ENCODE data around the gene ADAMTSL4.

The ADAMTSL4 gene

DNA sequence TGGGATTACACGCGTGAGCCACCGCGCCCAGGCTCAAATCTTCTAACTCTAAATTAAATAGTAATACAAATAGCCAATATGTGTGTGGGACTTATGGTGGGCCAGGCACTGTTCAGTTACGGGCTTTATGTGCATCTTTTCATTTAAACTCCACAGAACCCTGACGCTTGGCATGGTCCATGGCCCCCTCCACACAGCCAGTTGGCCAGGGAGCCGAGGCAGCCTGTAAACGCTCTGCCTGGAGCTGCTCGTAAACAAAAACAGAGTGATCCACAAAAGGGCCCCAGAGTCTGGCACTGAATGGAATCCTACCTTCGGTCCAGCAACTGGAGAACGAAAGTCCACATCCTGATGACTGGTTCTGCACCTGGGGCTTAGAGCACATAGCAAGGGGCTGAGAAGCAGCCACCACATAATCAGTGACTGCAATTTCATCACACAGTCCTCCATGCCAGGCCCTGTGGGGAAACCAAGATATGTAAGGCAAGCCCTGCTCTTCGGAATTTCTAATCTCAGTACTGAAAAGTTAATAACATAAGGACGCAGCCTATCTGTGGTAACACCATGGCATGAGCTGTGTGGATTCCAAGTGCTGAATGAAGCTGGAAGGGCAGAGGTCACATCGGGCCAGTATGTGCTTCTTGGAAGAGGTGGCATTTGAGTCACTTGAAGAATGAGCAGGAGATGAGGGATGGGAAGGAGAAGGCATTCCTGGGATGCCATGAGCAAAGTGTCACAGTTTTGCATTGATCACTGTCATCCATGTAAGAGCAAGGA lies 13.5 kb upstream of the ADAMTSL4 start:
- DNase-seq = no peak

DNA sequence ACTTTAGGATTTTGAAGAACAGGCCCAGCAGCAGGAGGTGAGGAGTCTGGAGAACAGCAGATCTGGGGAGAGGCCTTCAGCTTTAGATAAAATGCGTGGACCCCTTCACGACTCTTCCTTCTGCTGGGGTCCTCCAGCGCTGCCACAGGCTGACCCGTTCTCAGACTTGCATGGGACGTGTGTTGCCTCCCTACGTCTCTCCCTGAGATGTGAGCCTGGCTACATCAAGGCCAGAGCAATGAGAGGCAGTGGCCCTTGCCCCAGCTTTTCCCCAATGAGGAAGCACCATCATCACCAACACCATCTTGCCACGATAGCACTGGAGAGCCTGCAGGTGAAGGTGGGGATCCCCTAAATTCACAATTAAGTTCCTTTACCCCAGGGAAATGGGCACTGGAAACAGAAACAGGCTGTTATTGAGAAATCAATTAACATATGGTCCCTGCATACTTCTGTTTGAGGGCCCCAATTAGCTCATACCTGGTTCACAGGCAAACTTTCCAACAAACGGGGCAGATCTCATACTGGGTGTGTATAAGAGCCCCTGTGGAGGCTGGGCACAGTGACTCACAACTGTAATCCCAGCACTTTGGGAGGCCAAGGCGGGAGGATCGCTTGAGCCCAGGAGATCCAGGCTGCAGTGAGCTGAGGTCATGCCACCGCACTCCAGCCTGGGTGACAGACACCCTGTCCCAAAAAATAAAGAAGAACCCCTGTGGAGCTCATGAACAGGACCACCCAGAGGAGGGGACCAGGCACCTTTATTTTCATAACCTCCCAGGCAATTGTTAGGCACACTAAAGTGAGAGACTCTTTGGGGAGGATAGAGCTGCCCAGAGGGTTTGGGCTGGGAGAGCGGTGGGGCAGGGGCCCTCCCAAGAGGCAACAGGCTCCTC lies 12.1 kb upstream of the ADAMTSL4 start:
- no peak for DNase-seq

DNA sequence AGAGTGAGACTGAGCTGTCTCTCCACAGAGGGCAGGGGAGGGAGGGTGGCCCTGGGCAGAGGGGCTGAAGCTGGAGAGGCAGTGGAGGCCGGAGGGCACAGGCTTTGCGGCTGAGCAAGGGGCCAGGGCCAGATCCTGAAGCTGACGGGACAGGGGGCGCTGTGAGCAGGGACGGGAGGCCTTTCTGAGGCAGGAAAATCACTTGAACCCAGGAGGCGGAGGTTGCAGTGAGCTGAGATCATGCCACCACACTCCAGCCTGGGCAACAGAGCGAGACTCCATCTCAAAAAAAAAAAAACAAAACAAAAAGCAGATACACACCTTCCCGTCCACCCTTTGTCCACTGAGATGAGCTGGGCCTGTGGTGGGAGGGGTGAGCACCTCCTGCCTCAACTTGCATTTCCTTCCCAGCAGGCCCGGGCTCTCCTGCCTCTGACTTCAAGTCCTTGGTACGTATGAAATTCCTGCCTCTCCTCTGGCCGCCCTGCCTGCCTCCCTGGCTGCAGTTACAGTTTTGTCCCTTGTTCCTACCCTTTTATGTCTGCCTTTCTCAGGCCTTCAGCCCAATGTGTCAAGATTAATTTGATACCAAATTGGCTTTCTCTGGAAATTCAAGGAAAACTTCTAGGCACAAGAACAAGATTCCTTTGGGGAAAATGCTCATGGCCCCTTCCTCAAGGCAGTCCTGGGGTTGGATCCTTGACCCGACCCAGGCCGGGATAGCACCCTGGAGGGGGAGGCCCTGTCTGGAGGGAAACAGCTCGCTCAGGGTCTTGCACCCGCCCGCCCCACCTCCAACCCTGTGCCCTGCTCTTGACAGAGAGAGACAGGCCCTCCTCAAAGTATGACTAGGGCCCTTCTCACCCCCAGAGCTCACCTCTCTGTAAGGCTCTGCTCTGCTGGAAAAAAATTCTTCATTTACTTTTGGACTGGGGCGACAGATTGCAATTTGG lies 11.2 kb upstream of the ADAMTSL4 start:
- no peak for DNase-seq

DNA sequence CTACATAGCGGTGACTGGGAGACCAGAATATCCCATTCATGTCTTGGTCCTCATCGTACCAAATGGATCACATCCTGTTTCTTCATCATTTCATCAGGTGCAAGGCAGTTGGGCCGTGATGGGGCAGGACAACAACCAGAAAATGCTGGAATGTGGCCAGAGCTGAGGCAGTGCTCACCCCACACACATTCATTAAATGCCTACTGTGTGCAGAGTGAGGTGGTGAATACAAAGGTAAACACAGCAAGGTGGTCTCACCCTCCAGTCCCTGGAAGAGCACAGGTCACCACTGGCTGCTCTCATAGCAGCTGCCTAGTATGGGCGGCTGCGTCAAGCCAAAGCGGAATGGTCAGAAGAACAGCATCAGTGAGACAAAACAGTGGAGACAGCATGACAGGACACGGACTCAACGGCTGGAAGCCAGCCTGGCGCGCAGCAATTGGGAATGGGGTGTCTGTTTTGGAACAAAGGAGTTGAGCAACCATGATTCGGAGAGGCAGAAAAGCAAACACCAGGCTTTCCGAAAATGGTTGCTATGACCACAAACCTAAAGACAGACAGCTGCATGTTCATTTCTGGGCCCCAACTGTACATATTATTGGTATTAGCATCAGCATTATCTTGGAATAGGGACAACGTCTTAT lies 5.6 kb upstream of the ADAMTSL4 start:
- DNase-seq = peak; percentile 75

DNA sequence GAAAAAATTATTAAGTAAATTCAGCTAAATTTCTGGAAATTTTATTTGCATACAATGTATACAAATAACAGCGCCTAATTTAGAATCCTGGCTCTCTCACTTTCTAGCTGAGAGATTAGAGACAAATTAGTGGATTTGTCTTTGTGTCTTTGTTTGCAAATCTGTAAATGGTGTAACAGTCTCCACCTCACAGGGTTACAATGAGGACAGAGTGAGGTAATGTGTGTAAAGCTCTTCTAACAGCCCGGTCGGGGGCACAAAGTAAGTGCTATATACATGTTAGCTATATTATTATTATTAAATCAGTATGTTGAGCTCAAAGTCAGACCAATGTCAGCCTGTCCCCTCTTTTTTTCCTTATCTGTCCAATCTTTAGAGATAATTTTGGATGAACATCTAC lies 5.0 kb upstream of the ADAMTSL4 start:
- DNase-seq = no peak

DNA sequence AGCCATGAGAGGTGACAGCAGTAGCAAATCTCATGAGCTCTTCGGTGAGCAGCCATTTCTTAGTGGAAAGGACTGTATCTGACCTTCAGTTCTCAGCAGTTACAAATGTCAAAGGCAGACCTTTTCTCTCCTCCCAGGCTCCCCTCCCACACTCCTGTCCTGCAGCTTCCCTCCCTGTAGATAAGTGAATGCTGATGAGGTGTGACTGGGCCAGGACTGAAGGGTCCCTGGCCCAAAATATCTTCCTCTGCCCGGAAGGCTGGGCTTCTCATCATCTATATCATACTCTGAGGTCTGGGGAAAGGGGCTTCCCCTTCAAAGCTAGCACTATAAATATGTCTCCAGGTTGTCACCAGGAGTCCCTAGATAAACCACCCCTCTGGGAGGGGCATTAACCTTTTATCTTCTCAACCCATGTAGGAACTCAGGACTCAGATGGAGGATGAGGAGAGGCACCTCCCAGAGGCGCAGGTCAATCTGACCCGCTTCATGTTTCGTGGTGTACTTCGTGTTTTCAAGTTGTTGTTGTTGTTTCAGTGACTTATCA lies 3.6 kb upstream of the ADAMTSL4 start:
- no peak for DNase-seq

DNA sequence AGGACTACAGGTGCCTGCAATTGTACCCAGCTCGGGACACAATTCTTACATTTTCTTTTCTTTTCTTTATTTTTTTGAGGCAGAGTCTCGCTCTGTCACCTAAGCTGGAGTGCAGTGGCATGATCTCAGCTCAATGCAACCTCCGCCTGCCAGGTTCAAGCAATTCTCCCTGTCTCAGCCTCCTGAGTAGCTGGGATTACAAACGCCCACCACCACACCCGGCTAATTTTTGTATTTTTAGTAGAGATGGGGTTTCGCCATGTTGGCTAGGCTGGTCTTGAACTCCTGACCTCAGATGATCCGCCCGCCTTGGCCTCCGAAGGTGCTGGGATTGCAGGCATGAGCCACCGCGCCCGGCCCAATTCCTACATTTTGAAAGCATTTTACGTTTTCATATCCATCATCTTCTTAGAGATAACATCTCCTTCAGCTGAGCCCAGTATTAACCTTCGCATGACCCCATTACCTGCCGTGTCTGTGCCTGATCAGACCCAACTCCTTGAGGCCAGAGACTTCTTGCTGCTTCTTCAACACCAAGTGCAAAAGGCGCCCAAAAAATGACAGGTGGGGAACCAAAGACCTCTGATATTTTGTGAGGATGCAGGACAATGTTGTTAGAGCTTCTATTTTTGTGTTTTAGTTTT lies 2.8 kb upstream of the ADAMTSL4 start:
- DNase-seq = no peak

DNA sequence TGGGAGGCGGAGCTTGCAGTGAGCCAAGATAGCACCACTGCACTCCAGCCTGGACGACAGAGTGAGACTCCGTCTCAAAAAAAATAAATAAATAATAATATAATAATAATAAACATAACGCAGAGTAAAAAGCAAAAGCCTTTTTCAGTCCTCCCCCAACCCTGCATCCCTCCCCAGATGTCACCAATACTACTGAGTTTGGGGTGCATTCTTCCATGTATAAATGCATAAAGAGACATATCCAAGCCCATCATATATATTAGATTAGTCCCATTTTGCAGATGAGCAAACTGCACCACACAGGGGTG lies 930 bp upstream of the ADAMTSL4 start:
- no peak for DNase-seq

DNA sequence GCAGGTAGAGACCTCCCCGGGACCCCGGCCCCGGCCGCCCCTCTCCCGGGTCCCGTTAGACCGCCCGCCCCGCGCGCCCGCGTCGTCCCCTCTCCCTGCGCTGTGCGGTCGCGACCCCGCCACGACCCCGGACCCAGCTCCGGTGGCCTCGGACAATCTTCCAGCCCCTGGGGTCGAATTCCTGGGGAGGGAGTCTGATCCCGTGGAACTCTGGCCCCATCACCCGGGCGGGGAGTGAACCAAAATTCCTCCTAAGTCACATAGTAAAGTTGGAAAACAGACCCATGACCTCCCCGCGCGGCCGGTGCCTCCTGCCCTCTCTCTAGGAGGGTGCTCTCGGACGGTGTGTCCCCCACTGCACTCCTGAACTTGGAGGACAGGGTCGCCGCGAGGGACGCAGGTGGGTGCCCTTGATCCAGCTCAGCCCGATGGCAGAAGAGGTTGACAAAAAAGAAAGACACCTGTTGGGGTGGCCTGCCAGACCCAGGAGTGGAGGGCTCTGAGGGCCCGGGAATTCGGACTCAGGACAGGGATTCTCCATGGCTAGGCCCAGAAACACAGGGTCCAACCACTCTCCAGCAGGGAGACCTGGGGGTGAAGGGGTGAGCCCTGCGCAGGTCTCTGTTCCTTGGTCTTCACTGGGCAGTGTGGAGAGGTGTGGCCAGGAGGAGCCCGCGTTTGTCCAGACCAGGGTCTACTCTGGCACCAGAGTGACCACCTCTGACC lies 451 bp downstream of the ADAMTSL4 start:
- DNase-seq = peak; percentile 66

DNA sequence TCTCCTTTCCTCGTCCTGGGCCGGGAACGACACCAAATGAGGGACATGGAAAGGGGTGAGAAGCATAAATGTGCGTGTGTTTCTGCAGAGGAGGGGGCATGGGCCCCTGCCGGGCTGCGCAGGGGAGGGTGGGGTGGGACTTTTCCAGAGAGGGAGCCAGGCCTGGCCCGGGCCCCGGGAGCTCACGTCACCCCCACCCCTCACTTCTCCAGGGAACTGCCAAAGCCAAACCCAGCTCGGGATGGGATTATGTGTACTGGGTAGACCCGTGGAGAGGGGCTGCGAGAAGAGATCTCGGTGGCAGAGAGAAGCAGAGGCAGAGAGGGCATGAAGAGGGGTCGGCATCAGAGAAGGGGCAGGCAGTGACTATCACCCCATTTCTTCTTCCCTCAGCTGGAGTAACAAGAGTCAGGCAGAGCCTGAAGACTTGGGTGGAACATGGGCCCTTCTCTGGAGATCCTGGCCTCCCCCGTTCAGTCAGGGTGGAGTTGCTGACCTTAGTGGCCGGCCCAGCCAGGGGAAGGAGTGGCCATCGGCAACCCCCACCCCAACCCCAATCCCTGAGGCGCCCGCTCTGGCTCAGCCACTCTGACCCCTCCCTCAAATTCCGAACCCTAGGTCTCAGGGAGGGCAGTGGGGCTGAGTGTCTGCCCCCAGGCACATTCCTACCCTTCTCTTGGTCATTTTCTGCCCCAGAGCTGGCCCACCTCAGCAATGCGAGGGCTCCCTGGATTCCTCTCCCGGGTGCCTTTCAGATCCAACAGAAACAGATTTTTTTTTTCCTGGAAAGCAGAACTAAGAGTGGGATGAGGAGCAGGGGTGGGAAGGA lies 1.2 kb downstream of the ADAMTSL4 start:
- DNase-seq = peak; percentile 84

DNA sequence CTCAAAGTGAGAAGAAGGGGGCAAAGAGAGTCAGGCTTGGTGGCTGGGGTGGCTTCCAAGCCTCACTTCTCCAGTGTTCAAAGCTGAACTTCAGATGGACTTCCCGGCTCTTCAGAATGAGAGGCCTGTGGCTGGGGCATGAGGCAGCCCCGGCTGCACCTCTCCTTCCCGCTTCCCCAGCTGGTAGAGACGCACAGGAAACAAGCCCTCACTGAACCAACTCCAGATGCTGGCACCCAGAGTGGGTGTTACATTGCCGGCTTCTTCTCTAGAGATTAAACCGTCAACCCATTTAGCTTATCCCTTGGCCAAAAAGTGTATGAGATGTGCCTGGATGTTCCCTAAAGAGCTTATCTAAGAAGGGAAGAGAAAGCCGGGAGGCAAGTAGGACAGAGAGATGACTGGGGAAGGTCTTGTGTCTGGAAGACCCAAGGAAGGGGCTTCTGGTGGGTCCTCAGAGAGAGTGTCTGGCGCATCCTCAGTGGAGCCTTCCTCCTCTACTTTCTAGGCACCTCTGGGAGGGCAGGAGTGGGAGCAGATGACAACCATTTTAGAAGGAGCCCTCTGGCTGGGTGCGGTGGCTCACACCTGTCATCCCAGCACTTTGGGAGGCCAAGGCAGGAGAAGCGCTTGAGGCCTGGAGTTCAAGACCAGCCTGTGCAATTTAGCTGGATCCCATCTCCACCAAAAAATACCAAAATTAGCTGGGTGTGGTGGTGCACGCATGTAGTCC lies 2.0 kb downstream of the ADAMTSL4 start:
- DNase-seq = no peak

DNA sequence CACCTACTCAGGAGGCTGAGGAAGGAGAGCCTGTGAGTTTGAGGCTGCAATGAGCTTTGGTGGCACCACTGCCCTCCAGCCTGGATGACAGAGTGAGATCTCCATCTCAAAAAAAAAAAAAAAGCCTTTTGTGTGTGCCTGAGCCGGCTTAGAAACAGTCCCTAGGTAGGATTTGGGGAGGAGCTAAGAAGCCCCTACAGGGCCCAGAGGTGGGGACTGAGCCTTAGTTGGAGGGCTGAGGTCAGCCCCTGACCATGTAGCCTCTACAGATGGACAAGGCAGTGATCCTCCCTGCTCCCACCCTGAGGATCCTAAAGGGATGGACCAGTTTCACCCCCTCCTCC lies 2.5 kb downstream of the ADAMTSL4 start:
- DNase-seq = no peak

DNA sequence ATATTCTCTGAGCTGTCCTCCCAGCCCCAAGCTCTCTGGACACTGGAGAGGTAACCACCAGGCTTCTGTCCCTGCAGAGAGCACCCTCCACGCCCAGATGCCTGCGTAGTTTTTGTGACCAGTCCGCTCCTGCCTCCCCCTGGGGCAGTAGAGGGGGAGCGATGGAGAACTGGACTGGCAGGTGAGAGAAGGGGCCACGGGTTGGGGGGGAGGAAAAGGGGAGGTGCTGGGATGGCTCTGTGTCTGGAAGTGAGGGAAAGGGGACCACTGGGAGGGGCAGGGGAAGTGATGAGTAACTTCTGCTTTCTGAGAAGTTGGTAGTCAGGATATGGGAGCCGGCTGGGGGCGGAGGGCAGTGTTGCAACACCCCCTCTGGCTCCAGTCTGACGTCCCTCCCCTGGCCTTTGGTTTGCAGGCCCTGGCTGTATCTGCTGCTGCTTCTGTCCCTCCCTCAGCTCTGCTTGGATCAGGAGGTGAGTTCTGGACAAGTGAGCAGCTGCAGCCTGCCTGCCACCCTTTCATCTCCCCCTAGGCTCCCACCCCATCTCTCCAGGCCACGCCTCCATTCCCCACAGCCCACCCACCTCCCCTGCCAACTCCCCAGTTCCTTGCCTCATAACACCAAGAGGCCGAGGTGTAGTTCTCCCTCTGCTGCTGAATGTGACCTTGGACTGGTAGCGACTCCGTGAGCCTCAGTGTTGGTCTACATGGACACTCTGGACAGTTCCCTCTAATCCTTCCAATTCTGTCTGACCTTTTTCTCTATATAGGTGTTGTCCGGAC lies 3.1 kb downstream of the ADAMTSL4 start:
- peak; percentile 90 for DNase-seq

DNA sequence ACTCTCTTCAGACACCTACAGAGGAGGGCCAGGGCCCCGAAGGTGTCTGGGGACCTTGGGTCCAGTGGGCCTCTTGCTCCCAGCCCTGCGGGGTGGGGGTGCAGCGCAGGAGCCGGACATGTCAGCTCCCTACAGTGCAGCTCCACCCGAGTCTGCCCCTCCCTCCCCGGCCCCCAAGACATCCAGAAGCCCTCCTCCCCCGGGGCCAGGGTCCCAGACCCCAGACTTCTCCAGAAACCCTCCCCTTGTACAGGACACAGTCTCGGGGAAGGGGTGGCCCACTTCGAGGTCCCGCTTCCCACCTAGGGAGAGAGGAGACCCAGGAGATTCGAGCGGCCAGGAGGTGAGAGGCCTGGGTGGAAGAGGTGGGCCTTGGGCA lies 3.7 kb downstream of the ADAMTSL4 start:
- DNase-seq = no peak

DNA sequence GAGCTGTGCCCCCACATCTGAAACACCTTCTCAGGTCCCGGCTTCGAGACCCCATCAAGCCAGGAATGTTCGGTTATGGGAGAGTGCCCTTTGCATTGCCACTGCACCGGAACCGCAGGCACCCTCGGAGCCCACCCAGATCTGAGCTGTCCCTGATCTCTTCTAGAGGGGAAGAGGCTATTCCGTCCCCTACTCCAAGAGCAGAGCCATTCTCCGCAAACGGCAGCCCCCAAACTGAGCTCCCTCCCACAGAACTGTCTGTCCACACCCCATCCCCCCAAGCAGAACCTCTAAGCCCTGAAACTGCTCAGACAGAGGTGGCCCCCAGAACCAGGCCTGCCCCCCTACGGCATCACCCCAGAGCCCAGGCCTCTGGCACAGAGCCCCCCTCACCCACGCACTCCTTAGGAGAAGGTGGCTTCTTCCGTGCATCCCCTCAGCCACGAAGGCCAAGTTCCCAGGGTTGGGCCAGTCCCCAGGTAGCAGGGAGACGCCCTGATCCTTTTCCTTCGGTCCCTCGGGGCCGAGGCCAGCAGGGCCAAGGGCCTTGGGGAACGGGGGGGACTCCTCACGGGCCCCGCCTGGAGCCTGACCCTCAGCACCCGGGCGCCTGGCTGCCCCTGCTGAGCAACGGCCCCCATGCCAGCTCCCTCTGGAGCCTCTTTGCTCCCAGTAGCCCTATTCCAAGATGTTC lies 4.3 kb downstream of the ADAMTSL4 start:
- DNase-seq = no peak

DNA sequence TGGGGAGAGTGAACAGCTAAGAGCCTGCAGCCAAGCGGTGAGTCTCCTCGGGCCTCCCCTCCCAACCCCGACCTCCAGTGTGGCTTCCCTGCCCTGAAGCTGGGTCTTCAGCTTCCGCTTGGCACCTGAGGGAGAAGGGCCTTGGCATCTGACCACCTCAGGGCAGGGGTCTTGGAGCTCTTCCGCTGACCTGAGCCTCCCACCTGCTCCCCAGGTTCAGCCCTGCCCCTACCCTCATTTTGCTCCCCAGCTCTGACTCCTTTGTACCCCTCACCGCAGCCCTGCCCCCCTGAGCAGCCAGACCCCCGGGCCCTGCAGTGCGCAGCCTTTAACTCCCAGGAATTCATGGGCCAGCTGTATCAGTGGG lies 4.9 kb downstream of the ADAMTSL4 start:
- DNase-seq = no peak

DNA sequence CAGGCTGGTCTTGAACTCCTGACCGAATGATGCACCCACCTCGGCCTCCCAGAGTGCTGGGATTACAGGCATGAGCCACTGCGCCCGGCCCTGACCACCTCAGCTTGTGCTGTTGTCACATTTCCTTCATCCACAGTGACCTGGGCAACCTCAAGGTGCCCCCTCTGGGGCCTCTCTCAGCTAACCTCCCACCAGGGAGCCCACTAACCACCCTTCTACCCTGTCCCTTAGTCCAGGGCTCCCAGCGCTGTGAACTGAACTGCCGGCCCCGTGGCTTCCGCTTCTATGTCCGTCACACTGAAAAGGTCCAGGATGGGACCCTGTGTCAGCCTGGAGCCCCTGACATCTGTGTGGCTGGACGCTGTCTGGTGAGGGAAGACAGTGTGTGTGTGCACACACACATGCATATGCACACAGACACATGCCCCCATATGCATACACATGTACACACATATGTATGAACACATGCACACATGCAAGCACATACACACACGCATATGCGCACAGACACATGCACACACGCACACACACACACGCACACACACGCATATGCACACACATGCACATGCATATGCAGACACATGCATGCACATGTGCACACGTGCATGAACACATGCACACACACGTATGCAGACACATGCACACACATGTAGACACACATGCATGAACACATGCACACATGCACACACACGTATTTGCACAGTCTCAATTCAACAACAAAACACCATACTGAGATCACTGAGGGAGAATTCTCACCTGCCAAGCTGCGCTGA lies 6.2 kb downstream of the ADAMTSL4 start:
- DNase-seq = no peak
